Caki2 (cell line): Measurements from ENCODE around the gene TOM1L2. TPM values are rescaled to one million over a fixed set of nuclear protein-coding genes. Genes with fewer than 3 reads are reported as not detected.

Source experiments
- DNase-seq: peaks from one replicate; pipeline ENCODE4 v3.0.0-alpha.2; 2015; ENCODE audit warnings: low read depth
- in situ Hi-C: cut with HindIII; loops from 2 replicates; pipeline ENCODE4 v1.10.0; 2016; ENCODE audit warnings: low sequenced_read_pairs, low pct_unique_long_range_greater_than_20kb, mixed read lengths
- total RNA-seq: library from RNA; depleted of rRNA; stranded (reverse); fragments of >200 nt; shearing (Covaris generic); gene quantifications from 2 replicates; pipeline ENCODE4 v1.2.3, GENCODE V29; 2014; ENCODE audit warnings: low replicate concordance; rRNA removed

TOM1L2 gene
- total RNA-seq, 1 experiment from 2014 or later, result 6.4 TPM

DNA sequence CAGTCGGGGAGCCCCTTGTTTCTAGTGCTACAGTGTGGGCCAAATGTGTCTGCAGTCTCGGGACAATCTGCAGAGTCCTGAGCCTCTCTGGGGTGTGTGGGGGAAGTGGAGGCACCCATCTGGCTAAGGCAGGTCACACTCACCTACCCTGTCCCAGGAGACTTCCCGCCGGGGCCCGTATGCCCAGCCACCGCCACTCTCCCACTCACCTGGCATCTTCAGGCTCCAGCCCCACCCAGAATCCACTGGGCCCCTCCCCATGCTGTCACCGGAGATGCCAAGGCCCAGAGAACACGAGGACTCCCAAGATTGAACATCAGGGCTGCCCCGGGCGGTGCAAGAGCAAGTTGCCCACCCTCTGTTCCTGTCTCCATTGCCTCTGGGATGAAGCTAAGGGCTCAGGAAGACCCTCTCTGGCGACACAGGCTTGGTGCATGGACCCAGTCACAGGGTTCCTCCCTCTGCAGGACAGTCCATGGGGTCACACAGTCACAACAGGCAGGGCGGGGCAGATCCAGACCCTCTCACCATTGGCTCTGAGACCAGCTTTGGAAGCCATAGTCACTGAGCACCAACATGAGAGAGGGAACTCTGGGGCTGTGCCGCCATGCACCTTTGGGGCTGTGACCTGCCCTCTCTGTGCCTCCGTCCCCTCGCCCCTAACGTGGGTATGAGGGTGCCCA is 173.5 kb downstream of the TOM1L2 start:
- in situ Hi-C loops, result no loop called here

GRCh38 chr17:17798010-17798556 is 174.1 kb downstream of the TOM1L2 start:
- DNase-seq, result no peak
- in situ Hi-C loops, result no loop called here

More for the DNA sequence above, 173.5 kb downstream of the TOM1L2 start:
- DNase-seq, result no peak

DNA sequence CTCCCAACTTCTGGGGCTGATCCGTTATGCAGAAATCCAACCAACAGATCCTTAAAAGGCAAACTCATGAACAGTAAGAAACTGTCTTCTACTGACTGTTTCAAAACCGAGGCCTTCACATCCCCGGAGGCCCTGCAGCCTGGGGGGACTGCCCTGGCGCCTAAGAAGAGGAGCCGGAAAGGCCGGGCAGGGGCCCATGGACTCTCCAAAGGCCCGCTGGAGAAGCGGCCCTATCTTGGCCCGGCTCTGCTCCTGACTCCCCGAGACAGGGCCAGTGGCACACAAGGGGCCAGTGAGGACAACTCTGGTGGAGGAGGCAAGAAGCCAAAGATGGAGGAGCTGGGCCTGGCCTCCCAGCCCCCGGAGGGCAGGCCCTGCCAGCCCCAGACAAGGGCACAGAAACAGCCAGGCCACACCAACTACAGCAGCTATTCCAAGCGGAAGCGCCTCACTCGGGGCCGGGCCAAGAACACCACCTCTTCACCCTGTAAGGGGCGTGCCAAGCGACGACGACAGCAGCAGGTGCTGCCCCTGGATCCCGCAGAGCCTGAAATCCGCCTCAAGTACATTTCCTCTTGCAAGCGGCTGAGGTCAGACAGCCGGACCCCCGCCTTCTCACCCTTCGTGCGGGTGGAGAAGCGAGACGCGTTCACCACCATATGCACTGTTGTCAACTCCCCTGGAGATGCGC is 174.9 kb downstream of the TOM1L2 start:
- in situ Hi-C loops, result no loop called here
- DNase-seq, result no peak

GRCh38 chr17:17796787-17797061 is 175.5 kb downstream of the TOM1L2 start:
- in situ Hi-C loops, result no loop called here

GRCh38 chr17:17795946-17796786 is 176.0 kb downstream of the TOM1L2 start:
- in situ Hi-C loops, result no loop called here
- DNase-seq, result no peak

More at GRCh38 chr17:17796787-17797061, 175.5 kb downstream of the TOM1L2 start:
- DNase-seq, result no peak

DNA sequence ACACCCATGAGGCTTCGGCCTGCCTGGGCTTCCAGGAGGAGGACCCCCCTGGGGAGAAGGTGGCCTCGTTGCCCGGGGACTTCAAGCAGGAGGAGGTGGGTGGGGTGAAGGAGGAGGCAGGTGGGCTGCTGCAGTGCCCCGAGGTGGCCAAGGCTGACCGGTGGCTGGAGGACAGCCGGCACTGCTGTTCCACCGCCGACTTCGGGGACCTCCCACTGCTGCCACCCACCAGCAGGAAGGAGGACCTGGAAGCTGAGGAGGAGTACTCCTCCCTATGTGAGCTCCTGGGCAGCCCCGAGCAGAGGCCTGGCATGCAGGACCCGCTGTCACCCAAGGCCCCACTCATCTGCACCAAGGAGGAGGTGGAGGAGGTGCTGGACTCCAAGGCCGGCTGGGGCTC is 176.9 kb downstream of the TOM1L2 start:
- DNase-seq, result no peak
- in situ Hi-C loops, result no loop called here

GRCh38 chr17:17794382-17794781 is 177.8 kb downstream of the TOM1L2 start:
- in situ Hi-C loops, result no loop called here
- DNase-seq, result no peak

Other genes starting within 250 kb of the TOM1L2 start
- 33.9 and 59.6 TPM in 2 replicates for gene SREBF1, start 135.4 kb downstream of the TOM1L2 start, total RNA-seq
- gene DRC3, start 462 bp upstream of the TOM1L2 start, total RNA-seq, result 0.03 TPM in 1 of 2 replicates, not detected in the other
- gene ATPAF2, start 66.8 kb upstream of the TOM1L2 start, total RNA-seq, result 16.5 and 31.9 TPM in 2 replicates
- 2.6 and 7.8 TPM in 2 replicates for gene GID4, start 67.0 kb upstream of the TOM1L2 start, total RNA-seq
- gene DRG2, start 115.5 kb upstream of the TOM1L2 start, total RNA-seq, result 33.4 and 56.6 TPM in 2 replicates
- not detected in 2 replicates for gene MYO15A, start 136.4 kb upstream of the TOM1L2 start, total RNA-seq
- gene ALKBH5, start 211.4 kb upstream of the TOM1L2 start, total RNA-seq, result 43.2 and 55.3 TPM in 2 replicates